OCI-LY1 (cell line): Measurements from ENCODE around the gene FBXO41.

ENCODE experiments used
- H2AFZ ChIP-seq: fragments of 200-600 bp; sonication (generic), shearing (Covaris generic); 2 replicates; pipeline ENCODE4 v1.6.0; 2014; ENCODE audit warnings: antibody characterized with exemption, mild to moderate bottlenecking, low read length
- H3F3A ChIP-seq: fragments of 200-600 bp; sonication (generic), shearing (Covaris generic); 2 replicates; pipeline ENCODE4 v1.6.0; 2014; ENCODE audit warnings: mild to moderate bottlenecking, antibody characterized with exemption, low read length, moderate library complexity; ENCODE audit not compliant: insufficient read depth
- H3K27ac ChIP-seq: fragments of 200-600 bp; sonication (generic); 2 replicates; pipeline ENCODE4 v1.5.1; 2014; ENCODE audit warnings: low read length, mixed run types, mild to moderate bottlenecking, low read depth; ENCODE audit not compliant: poor library complexity, severe bottlenecking
- H3K27me3 ChIP-seq: fragments of 200-600 bp; sonication (generic); 2 replicates; pipeline ENCODE4 v1.6.0; 2014; ENCODE audit warnings: antibody characterized with exemption, mild to moderate bottlenecking, low read length, moderate library complexity; ENCODE audit not compliant: insufficient read depth
- H3K36me3 ChIP-seq: fragments of 200-600 bp; sonication (generic); 2 replicates; pipeline ENCODE4 v1.6.1; 2014; ENCODE audit warnings: mild to moderate bottlenecking, antibody characterized with exemption, low read length, moderate library complexity, mixed read lengths; ENCODE audit not compliant: insufficient read depth
- H3K4me1 ChIP-seq: fragments of 200-600 bp; sonication (generic); 2 replicates; pipeline ENCODE4 v1.5.1; 2014; ENCODE audit warnings: mild to moderate bottlenecking, low read length, moderate library complexity; ENCODE audit not compliant: insufficient read depth, severe bottlenecking
- H3K4me2 ChIP-seq: fragments of 200-600 bp; sonication (generic), shearing (Covaris generic); 2 replicates; pipeline ENCODE4 v1.6.1; 2014; ENCODE audit warnings: low read length
- H3K4me3 ChIP-seq: fragments of 200-600 bp; sonication (generic); 2 replicates; pipeline ENCODE4 v1.5.1; 2014; ENCODE audit warnings: low read length, low read depth, mild to moderate bottlenecking, mixed read lengths; ENCODE audit not compliant: poor library complexity, severe bottlenecking
- H3K79me2 ChIP-seq: fragments of 200-600 bp; shearing (Covaris generic); 2 replicates; pipeline ENCODE4 v1.6.1; 2016; ENCODE audit warnings: mixed run types, low read length, mixed read lengths; ENCODE audit not compliant: insufficient read depth
- H3K9ac ChIP-seq: fragments of 200-600 bp; sonication (generic), shearing (Covaris generic); 2 replicates; pipeline ENCODE4 v1.6.1; 2014; ENCODE audit warnings: mild to moderate bottlenecking, low read length, mixed read lengths
- H3K9me2 ChIP-seq: fragments of 200-600 bp; sonication (generic), shearing (Covaris generic); 2 replicates; pipeline ENCODE4 v1.6.1; 2014; ENCODE audit warnings: low read depth, mild to moderate bottlenecking, low read length, mixed read lengths
- H3K9me3 ChIP-seq: fragments of 200-600 bp; shearing (Covaris generic); 2 replicates; pipeline ENCODE4 v1.6.1; 2014; ENCODE audit warnings: low read length, mixed read lengths
- H4K20me1 ChIP-seq: fragments of 200-600 bp; sonication (generic), shearing (Covaris generic); 2 replicates; pipeline ENCODE4 v1.6.0; 2016; ENCODE audit warnings: mild to moderate bottlenecking, low read length; ENCODE audit not compliant: insufficient read depth
- EZH2 ChIP-seq: fragments of 200-600 bp; sonication (generic), shearing (Covaris generic); IDR thresholded peaks from 2 replicates; pipeline ENCODE4 v1.8.0; 2017; ENCODE audit warnings: borderline replicate concordance, mixed run types, mild to moderate bottlenecking, antibody characterized with exemption, low read length, moderate library complexity, mixed read lengths
- TF ChIP-seq, protein P1 (sequence below): fragments of 200-600 bp; sonication (generic), shearing (Covaris generic); IDR thresholded peaks from 2 replicates; pipeline ENCODE4 v1.5.1; 2017; ENCODE audit warnings: mild to moderate bottlenecking, antibody characterized with exemption, low read length, moderate library complexity, mixed read lengths

Gene FBXO41, protein sequence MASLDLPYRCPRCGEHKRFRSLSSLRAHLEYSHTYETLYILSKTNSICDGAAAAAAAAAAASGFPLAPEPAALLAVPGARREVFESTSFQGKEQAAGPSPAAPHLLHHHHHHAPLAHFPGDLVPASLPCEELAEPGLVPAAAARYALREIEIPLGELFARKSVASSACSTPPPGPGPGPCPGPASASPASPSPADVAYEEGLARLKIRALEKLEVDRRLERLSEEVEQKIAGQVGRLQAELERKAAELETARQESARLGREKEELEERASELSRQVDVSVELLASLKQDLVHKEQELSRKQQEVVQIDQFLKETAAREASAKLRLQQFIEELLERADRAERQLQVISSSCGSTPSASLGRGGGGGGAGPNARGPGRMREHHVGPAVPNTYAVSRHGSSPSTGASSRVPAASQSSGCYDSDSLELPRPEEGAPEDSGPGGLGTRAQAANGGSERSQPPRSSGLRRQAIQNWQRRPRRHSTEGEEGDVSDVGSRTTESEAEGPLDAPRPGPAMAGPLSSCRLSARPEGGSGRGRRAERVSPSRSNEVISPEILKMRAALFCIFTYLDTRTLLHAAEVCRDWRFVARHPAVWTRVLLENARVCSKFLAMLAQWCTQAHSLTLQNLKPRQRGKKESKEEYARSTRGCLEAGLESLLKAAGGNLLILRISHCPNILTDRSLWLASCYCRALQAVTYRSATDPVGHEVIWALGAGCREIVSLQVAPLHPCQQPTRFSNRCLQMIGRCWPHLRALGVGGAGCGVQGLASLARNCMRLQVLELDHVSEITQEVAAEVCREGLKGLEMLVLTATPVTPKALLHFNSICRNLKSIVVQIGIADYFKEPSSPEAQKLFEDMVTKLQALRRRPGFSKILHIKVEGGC

DNA sequence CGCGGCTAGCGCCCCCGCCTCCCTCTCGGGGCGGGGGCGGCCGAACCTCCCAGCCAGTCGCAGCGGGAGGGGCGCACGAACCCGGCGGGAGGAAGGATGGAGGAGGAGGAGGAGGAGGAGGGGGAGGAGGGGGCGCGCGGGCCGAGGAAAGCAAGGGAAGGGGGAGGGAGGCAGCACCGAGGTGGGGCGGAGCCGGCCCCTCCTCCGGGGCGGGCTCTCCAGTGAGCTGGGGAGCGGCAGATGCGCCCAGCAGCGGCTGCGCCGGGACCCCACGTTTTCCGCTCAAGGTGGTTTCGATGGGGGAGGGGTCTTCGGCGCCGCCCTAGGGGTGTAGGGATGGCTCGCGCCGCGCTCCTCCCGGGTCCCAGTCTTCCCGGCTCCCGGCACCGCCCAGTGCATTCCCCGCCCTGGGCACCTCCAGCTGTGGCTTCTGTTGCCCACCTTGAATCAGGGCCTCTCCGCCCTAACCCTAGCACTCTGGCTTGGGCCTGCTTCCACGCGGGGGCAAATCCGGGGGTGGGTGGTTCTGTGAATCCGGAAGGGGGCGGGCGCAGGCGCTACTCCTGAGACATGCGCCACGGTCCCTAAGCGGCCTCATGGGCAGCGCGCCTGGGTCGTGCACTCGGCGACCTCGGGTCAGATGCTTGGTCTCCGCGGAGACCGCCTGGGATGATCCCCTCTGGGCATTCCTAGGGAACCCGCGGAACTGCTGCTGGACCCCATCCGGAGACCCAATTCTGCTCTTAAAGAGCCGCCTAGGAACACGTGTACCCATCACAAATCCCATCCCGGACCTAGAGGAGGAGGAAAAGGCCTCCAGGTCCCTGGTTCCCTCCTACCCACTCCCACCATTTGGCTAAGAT, at the start of gene FBXO41:
Gene FBXO41 (minus strand): TSS at position 183 of the 863 bp plus-strand sequence. CDS start 14,848 bp downstream, outside the sequence.
- peaks cover 28% of the 10 kb centered on the region for H3K79me2 ChIP-seq
- H4K20me1 ChIP-seq = no peaks in the 10 kb centered on the region
- peaks cover 21% of the 10 kb centered on the region for H3K4me1 ChIP-seq
- H3K27me3 ChIP-seq = no peaks in the 10 kb centered on the region
- H3K9me2 ChIP-seq = no peaks in the 10 kb centered on the region
- peak within 1 kb of the TSS; percentile 89 for H3K27ac ChIP-seq
- TF ChIP-seq, protein P1, sequence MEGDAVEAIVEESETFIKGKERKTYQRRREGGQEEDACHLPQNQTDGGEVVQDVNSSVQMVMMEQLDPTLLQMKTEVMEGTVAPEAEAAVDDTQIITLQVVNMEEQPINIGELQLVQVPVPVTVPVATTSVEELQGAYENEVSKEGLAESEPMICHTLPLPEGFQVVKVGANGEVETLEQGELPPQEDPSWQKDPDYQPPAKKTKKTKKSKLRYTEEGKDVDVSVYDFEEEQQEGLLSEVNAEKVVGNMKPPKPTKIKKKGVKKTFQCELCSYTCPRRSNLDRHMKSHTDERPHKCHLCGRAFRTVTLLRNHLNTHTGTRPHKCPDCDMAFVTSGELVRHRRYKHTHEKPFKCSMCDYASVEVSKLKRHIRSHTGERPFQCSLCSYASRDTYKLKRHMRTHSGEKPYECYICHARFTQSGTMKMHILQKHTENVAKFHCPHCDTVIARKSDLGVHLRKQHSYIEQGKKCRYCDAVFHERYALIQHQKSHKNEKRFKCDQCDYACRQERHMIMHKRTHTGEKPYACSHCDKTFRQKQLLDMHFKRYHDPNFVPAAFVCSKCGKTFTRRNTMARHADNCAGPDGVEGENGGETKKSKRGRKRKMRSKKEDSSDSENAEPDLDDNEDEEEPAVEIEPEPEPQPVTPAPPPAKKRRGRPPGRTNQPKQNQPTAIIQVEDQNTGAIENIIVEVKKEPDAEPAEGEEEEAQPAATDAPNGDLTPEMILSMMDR = no peak
- no peak for TF ChIP-seq EZH2
- no peaks in the 10 kb centered on the region for H3K9me3 ChIP-seq
- peak within 1 kb of the TSS; percentile 87 for H3K9ac ChIP-seq
- H3K4me3 ChIP-seq = peak within 1 kb of the TSS; percentile 82
- H3K4me2 ChIP-seq = peak within 1 kb of the TSS; percentile 72
- peaks cover 15% of the 10 kb centered on the region; the same call in 1 of the 2 replicates for H3K36me3 ChIP-seq
- H2AFZ ChIP-seq = no peak within 1 kb of the TSS
- no peaks in the 10 kb centered on the region for H3F3A ChIP-seq

DNA sequence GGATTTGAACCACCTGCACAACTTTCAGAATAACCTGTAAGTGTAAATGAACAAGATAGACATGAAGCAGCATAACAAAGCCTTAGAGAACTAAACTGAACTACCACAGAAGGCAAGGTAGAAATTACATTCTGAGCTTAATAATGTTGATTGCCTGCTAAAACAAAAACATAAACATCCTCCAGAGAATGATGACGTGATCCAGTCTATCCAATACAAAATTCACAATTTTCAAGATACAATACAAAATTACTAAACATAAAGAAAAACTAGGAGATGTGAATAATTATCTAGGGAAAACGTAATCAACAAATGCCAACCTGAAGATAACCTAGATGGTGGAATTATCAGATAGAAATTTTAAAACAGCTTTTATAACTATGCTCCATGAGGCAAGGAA, 49.8 kb upstream of the FBXO41 start:
- no peak overlapping the region for H3K4me2 ChIP-seq
- H3K27me3 ChIP-seq = no peaks in the 10 kb centered on the region
- no peak for TF ChIP-seq EZH2
- TF ChIP-seq, protein P1 = no peak
- H3K36me3 ChIP-seq = no peaks in the 10 kb centered on the region
- no peaks in the 10 kb centered on the region for H4K20me1 ChIP-seq
- no peaks in the 10 kb centered on the region; the same call in 1 of the 2 replicates for H3K9me2 ChIP-seq
- no peaks in the 10 kb centered on the region for H3K79me2 ChIP-seq
- no peak overlapping the region for H3K9ac ChIP-seq
- H3F3A ChIP-seq = no peaks in the 10 kb centered on the region
- H3K4me1 ChIP-seq = no peaks in the 10 kb centered on the region
- no peak overlapping the region for H3K27ac ChIP-seq
- no peaks in the 10 kb centered on the region for H3K9me3 ChIP-seq
- H3K4me3 ChIP-seq = no peak overlapping the region
- no peak overlapping the region for H2AFZ ChIP-seq

DNA sequence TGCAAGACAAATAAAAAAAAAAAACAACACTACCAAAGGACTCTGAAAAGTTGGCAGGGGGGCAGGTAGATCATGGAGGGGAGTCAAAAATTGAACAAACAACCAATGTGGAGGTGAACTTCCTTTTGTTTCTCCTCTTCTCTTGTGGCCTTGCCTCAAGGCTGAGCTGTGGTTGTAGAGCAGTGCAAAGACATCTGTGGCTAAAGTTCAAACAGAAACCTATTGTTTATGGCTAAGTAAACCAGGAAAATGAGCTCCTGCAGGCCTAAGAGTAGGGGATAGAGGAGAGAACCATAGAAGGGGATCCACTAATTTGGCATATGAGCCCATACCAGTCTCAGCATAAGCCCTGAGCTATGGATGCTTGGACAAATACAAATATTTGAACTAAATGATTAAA, 49.3 kb upstream of the FBXO41 start:
- H4K20me1 ChIP-seq = no peaks in the 10 kb centered on the region
- no peaks in the 10 kb centered on the region; the same call in 1 of the 2 replicates for H3K9me2 ChIP-seq
- no peak overlapping the region for H3K4me3 ChIP-seq
- no peaks in the 10 kb centered on the region for H3F3A ChIP-seq
- no peak overlapping the region for H3K4me2 ChIP-seq
- no peak overlapping the region for H2AFZ ChIP-seq
- no peaks in the 10 kb centered on the region for H3K36me3 ChIP-seq
- no peaks in the 10 kb centered on the region for H3K27me3 ChIP-seq
- no peak overlapping the region for H3K9ac ChIP-seq
- H3K9me3 ChIP-seq = no peaks in the 10 kb centered on the region
- no peak overlapping the region for H3K27ac ChIP-seq
- no peak for TF ChIP-seq EZH2
- TF ChIP-seq, protein P1 = no peak
- H3K79me2 ChIP-seq = no peaks in the 10 kb centered on the region
- no peaks in the 10 kb centered on the region for H3K4me1 ChIP-seq
